Type B pancreatic cell (in vitro differentiated cells): ENCODE measurements around the gene HIBADH. TPM values are rescaled to one million over a fixed set of nuclear protein-coding genes. Genes with fewer than 3 reads are reported as not detected.
"Not testable (repeated sequence)": the region's sequence is repeated elsewhere in the genome, so short reads cannot be mapped to it uniquely, and the experiment has no call there.

Experiments
- DNase-seq: peaks from one replicate; pipeline ENCODE4 v3.0.0; 2021; ENCODE audit warnings: mixed read lengths; ENCODE audit not compliant: unreplicated experiment; ENCODE audit errors: extremely low spot score
- H3K27ac Mint-ChIP-seq: 2 replicates; pipeline ENCODE4 v1.8.0; 2021; ENCODE audit warnings: mild to moderate bottlenecking, mixed read lengths
- H3K27me3 Mint-ChIP-seq: 2 replicates; pipeline ENCODE4 v1.8.0; 2021; ENCODE audit warnings: mixed read lengths
- H3K36me3 Mint-ChIP-seq: 2 replicates; pipeline ENCODE4 v1.8.0; 2021; ENCODE audit warnings: mixed read lengths
- H3K4me1 Mint-ChIP-seq: one replicate; pipeline ENCODE4 v1.8.0; 2021; ENCODE audit warnings: mixed read lengths; ENCODE audit not compliant: unreplicated experiment
- H3K4me3 Mint-ChIP-seq: 2 replicates; pipeline ENCODE4 v1.8.0; 2021; ENCODE audit warnings: mild to moderate bottlenecking, mixed read lengths
- H3K9me3 Mint-ChIP-seq: 2 replicates; pipeline ENCODE4 v1.8.0; 2021; ENCODE audit warnings: mixed read lengths
- total RNA-seq: library from RNA; stranded (reverse); gene quantifications from 2 replicates; pipeline ENCODE4 v1.2.1, GENCODE V29; 2021; ENCODE audit warnings: low replicate concordance
- TF ChIP-seq, protein P1 (sequence below): fragments of 200-600 bp; sonication (generic); conservative IDR thresholded peaks from 2 replicates; pipeline ENCODE4 v1.5.0; 2021; ENCODE audit warnings: antibody characterized with exemption, mild to moderate bottlenecking

The HIBADH gene
- total RNA-seq, 1 donor from 2014 or later = 37.1 TPM

DNA sequence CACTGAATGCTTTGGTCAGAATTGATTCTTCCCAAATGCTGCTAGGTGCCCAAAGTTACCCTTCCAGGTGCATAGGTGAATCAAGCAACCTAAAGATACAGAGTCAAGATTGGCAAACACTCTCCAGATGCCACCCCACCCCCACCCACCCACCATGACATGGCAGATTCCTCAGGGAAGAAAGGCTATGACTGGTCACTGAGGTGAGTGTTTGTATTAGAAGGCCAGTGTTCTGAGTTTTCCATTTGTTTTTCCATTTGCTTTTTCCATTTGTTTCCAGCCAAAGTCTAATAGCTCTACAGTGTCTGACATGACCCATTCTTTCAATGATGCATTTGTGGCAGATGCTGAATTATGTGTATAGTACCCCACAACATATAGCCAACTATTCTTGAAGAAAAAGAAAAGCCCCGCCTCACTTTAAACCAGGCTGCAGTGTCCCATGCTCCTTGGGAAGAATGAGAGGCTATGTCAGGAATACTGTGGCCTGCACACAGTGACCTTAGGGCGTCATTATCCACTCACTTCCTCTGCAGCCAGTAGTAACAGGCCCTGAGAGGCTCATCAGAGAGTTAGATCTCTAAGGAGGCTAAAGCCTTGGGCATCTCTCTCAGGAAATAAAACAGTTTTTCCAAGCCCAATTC is 16.1 kb upstream of the HIBADH start:
- no peak overlapping the region for H3K4me3 Mint-ChIP-seq
- TF ChIP-seq, protein P1, sequence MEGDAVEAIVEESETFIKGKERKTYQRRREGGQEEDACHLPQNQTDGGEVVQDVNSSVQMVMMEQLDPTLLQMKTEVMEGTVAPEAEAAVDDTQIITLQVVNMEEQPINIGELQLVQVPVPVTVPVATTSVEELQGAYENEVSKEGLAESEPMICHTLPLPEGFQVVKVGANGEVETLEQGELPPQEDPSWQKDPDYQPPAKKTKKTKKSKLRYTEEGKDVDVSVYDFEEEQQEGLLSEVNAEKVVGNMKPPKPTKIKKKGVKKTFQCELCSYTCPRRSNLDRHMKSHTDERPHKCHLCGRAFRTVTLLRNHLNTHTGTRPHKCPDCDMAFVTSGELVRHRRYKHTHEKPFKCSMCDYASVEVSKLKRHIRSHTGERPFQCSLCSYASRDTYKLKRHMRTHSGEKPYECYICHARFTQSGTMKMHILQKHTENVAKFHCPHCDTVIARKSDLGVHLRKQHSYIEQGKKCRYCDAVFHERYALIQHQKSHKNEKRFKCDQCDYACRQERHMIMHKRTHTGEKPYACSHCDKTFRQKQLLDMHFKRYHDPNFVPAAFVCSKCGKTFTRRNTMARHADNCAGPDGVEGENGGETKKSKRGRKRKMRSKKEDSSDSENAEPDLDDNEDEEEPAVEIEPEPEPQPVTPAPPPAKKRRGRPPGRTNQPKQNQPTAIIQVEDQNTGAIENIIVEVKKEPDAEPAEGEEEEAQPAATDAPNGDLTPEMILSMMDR = no peak
- H3K36me3 Mint-ChIP-seq = no peaks in the 10 kb centered on the region
- DNase-seq = no peak
- peaks cover 9% of the 10 kb centered on the region for H3K9me3 Mint-ChIP-seq
- peak overlapping the region; percentile 94 for H3K27ac Mint-ChIP-seq
- H3K4me1 Mint-ChIP-seq = peaks cover 20% of the 10 kb centered on the region
- H3K27me3 Mint-ChIP-seq = no peaks in the 10 kb centered on the region

DNA sequence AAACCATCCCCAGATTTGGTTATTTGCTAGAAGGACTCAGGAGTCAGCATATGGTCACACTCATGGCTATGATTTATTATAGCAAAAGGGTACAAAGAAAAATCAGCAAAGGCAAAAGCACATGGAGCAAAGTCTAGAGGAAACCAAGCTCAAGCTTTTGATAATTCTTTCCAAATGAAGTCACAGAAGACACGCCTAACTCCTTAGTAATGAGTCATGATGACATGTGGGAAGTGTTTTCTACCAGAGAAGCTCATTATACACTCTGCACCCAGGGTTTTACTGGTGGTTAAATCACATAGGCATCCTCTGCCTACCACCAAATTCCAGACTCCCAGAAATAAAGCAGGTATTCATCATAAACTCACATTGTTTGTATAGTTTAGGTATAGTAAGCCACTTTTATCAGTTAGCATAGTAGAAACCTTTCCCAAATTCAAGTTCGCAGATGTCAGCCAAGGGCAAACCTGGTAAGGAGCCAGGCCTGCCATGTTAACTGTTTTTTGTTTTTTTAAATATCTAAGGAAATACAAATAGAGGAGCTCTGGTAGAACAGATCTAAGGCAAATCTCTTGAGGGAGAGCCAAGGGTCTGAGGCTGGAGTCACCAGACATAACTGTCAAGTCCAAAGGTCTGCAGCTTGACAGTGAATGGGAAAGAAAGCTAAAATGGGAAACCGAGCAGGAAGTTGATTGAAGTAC is 15.4 kb upstream of the HIBADH start:
- no peak overlapping the region for H3K4me3 Mint-ChIP-seq
- H3K4me1 Mint-ChIP-seq = peaks cover 20% of the 10 kb centered on the region
- DNase-seq = no peak

DNA sequence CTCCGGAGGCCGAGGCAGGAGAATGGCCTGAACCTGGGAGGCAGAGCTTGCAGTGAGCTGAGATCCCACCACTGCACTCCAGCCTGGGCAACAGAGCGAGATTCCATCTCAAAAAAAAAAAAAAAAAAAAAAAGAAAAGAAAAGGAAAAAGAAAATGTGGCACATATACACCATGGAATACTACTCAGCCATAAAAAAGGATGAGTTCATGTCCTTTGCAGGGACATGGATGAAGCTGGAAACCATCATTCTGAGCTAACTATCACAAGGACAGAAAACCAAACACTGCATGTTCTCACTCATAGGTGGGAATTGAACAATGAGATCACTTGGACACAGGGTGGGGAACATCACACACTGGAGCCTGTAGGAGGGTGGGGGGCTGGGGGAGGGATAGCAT is 11.4 kb upstream of the HIBADH start:
- H3K27ac Mint-ChIP-seq, H3K4me3 Mint-ChIP-seq, H3K36me3 Mint-ChIP-seq, H3K27me3 Mint-ChIP-seq, DNase-seq: not testable (repeated sequence)
- Mint-ChIP-seq H3K9me3 (peaks cover 13% of the 10 kb centered on the region), H3K4me1 (peaks cover 21% of the 10 kb centered on the region)

More for the DNA sequence above, 15.4 kb upstream of the HIBADH start:
- TF ChIP-seq, protein P1 = no peak
- H3K27ac Mint-ChIP-seq = peak overlapping the region; percentile 94
- no peaks in the 10 kb centered on the region for H3K27me3 Mint-ChIP-seq
- H3K9me3 Mint-ChIP-seq = peaks cover 9% of the 10 kb centered on the region
- no peaks in the 10 kb centered on the region for H3K36me3 Mint-ChIP-seq

DNA sequence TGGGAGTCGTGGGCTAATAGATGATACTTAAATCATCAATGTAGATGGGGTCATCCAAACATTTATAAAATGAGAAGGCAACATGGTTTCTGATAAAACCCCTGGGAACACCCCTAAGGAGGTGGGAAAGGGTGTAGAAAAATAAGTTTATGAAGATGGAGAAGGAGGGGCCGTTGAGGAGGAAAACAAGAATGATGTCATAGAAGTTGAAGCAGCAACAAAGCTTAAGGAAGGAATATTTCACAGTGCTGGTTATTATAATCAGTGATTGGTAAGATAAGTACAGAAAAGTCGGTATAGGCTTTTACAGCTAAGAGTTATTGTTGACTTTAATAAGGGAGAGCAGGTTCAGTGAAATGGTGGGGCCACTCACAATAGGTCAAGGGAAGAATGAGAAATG is 9.0 kb upstream of the HIBADH start:
- H3K27ac Mint-ChIP-seq = no peak overlapping the region
- no peaks in the 10 kb centered on the region for H3K36me3 Mint-ChIP-seq
- no peaks in the 10 kb centered on the region for H3K27me3 Mint-ChIP-seq
- TF ChIP-seq, protein P1 = no peak
- H3K4me3 Mint-ChIP-seq = no peak overlapping the region
- peaks cover 4% of the 10 kb centered on the region for H3K9me3 Mint-ChIP-seq
- DNase-seq = no peak
- H3K4me1 Mint-ChIP-seq = peaks cover 9% of the 10 kb centered on the region

DNA sequence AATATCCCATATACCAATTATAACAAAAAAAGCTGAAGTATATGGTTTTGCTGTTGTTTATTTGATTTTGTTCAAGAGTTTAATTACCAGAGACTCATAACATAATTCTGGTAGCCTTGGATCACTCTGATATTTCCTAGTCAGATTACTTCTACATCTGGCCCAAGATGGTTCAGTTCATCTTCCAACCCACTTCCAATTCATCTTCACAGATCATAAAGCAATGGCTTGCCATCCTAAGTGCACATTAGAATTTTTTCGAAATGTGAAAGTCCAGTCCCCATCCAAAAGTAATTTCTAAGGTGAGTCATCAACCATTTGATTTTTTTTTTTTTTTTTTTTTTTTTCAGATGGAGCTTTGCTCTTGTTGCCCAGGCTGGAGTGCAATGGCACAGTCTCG is 8.0 kb upstream of the HIBADH start:
- H3K36me3 Mint-ChIP-seq = no peaks in the 10 kb centered on the region
- H3K4me1 Mint-ChIP-seq = peaks cover 9% of the 10 kb centered on the region
- TF ChIP-seq, protein P1 = no peak
- no peaks in the 10 kb centered on the region for H3K27me3 Mint-ChIP-seq
- no peak overlapping the region for H3K27ac Mint-ChIP-seq
- DNase-seq = no peak
- no peak overlapping the region for H3K4me3 Mint-ChIP-seq
- H3K9me3 Mint-ChIP-seq = peaks cover 4% of the 10 kb centered on the region

DNA sequence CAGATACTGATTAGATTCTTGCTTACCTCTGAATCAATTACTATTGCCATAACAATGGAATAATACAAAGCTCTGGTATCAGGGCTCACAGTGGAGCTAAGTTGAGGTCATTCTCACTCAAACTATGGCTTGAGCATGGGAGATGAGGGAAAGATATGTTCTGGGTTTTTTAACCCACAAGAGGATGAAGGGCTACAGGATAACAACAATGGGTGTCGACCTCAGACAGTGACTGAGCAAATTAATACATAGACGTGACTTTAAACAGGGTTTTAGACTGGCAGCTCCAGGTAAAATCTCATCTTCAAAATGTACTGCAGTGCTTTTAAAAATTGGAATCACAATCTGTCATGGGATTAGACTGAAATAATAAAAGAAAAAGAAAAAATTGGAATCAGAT is 7.5 kb upstream of the HIBADH start:
- H3K27ac Mint-ChIP-seq = no peak overlapping the region
- no peak overlapping the region for H3K4me3 Mint-ChIP-seq
- no peaks in the 10 kb centered on the region for H3K36me3 Mint-ChIP-seq
- TF ChIP-seq, protein P1 = no peak
- no peaks in the 10 kb centered on the region for H3K27me3 Mint-ChIP-seq
- peaks cover 4% of the 10 kb centered on the region for H3K9me3 Mint-ChIP-seq
- H3K4me1 Mint-ChIP-seq = peaks cover 9% of the 10 kb centered on the region
- DNase-seq = no peak
